ENCODE measurements around the gene LSAMP.
"Not testable (repeated sequence)": the region's sequence is repeated elsewhere in the genome, so short reads cannot be mapped to it uniquely, and the experiment has no call there.

The LSAMP gene

DNA sequence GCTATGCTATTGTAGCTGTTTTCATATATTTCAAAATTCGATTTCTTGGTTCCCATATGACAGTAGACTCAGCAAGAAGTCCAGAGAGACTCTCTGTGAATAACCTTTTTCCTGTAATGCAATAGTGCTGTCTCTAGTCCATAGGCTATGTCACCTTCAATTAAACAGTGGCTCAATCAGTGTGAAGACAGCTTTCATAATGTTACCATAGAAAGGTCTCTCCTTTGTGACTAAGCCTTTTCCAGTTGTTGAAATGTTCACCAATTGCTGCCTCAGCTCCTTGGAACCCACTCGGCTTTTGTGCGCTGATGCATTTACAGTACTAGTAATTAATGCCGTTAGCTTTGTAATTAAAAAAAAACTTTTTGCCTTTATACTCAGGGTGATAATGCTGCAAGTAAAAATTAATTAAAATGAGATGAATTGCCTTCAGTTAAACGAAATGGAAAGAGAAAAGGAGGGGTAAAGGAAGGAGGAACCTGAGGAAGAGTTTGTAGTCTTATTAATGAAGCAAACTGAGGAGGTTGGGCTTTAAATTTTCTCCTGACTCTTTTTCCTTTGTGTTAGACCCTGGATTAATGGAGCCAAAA is 214.8 kb downstream of the LSAMP start:
- DNase-seq = no peak

DNA sequence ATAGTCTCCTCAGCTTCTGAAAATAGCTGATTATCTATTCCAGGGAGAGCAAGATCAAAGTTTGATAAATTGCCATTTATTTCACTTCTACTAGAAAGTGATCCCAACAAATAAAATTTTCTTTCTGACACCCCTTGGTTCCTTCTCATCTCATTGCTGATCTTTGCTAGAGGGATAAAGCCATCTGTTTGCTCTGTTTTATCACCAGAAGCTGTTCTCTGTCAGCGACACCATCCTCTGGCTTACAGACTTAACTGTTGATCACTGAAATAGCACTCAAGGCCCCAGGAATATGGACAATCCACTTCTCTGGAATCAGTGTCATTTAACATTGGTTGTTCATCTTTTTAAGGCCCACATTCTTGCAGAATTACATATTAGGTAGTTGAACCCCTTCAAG is 219.0 kb downstream of the LSAMP start:
- no peak for DNase-seq

DNA sequence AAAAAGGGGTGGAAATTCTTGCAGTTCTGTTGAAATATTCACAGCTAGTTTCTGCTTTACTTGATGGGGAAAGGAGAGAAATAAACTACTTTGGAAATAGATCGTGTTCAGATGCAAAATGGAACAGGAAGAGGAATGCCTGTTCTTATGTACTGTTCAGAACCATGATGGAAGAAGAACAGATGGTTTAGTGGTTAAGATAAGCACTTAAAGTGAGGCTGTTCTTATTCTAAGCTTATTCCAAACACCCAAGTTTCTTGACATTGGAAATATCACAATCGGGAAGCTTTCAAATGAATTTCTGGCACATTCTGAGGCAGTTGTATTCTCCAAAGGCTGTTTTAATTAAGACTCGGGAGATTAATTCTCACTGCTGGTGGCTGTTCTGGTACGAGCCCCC is 228.5 kb downstream of the LSAMP start:
- no peak for DNase-seq

DNA sequence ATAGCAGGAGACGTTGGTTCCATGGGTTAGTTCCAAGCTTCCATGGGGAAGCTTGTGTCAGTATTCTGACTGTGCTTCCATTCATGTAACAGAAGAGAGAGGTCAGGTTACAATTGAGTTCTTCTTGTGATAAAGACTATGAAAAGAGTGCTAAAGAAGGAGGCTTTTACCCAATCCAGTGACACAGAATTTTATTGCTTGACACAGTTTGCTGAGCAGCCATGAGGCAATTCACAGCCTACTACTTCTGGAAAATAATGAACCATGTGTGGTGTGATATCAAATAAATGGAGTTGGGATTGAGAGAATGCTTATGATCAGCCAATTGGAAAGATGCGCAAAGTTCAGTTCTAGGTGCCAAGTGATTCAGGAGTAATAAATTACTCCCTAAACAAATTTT is 233.4 kb downstream of the LSAMP start:
- no peak for DNase-seq

DNA sequence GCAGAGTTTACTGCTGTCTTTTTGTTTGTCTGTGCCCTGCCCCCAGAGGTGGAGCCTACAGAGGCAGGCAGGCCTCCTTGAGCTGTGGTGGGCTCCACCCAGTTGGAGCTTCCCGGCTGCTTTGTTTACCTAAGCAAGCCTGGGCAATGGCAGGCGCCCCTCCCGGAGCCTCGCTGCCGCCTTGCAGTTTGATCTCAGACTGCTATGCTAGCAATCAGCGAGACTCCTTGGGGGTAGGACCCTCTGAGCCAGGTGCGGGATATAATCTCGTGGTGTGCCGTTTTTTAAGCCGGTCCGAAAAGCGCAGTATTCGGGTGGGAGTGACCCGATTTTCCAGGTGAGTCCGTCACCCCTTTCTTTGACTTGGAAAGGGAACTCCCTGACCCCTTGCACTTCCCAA is 236.5 kb downstream of the LSAMP start:
- not testable (repeated sequence) for DNase-seq

GRCh38 chr3:116200956-116201690 is 244.2 kb downstream of the LSAMP start:
- no peak for DNase-seq

GRCh38 chr3:116199063-116199462 is 246.2 kb downstream of the LSAMP start:
- no peak for DNase-seq

- DNase-seq = no peak
Measured at GRCh38 chr3:116198087-116198486, 247.2 kb downstream of the LSAMP start.

- DNase-seq = no peak
Measured at GRCh38 chr3:116192464-116192863, 252.8 kb downstream of the LSAMP start.

DNA sequence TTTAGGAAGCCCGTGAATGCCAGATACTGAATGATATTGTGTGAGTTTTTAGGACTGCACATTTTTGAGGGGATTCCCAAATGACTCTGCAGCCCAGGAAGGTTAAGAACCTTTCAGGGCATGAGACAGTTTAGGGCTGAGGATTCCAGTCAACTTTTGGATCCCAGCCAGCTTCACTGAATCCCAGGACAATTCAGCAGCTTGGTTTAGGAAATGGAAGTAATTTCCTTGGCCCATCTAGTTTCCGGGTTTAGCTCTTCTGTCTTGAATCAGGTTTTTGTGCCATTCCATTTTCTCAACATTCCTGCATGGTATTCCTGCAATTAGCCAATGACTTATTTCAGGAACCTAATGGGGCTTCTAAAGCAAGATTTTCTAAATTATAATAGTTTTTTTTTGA is 253.9 kb downstream of the LSAMP start:
- no peak for DNase-seq

- DNase-seq = no peak
Measured at GRCh38 chr3:116190095-116190494, 255.2 kb downstream of the LSAMP start.

DNA sequence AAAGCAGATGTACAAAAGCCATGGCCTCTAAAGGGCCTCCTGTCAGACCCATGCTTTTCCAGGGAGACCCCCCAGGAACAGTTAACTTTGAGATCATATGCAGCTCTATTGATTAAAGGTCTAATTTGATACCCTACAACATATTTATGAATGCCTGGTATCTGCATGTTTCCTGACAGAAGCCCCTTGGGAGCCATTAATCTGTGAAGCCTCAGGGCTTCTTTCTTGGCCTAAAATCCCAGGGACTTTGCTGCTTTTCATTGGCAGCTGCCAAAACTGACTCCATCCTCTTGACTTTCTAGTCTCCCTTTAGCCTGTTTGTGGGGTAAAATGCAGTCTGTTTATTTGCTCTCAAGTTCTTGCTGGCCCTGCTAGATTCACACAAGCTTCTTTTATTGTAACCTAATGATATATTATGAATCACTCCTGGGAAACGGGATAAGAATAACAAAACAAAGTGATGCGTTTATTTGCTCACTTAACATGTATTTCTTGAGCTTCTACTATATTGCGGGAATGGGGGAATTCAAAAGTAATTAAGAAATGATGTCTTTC is 257.0 kb downstream of the LSAMP start:
- DNase-seq = no peak

- no peak for DNase-seq
Measured at GRCh38 chr3:116186049-116186448, 259.2 kb downstream of the LSAMP start.

DNA sequence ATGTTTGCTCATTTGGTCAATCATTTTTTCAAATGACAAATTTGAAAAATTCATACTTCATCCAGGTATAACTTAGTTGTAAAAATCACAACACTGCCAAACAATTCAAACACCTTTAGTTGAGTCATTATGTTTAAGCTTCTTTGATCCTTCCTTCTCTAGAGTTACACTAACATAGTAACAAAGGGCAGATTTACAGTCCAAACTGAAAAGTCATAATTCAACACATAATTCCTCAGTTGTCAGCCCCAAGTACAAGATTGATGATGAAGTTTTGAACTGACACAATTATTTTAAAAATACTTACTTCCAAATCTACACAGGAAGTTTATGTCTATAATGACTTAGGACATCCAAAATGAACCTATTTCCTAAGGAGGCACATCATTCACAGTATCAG is 264.1 kb downstream of the LSAMP start:
- DNase-seq = no peak

DNA sequence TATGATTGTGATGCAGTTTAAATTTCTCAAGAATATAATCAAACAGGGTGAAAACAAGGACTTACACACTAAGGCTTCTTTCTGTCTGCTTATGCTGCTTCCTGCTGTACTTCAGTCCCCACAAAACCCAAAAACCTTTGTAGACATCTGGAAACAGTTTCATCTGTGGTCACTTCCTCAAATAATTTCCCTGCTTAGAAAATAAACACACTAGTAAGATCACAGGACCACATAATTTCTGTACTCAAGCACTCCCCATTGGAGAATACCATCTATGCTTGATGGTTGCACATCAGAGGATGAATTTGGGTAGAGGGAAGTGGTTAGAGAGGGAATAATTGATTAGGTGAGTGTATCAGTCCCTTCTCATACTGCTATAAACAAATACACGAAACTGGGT is 266.2 kb downstream of the LSAMP start:
- DNase-seq = no peak

- no peak for DNase-seq
Measured at GRCh38 chr3:116176974-116177555, 268.2 kb downstream of the LSAMP start.

- no peak for DNase-seq
Measured at GRCh38 chr3:116166121-116166520, 279.2 kb downstream of the LSAMP start.

DNA sequence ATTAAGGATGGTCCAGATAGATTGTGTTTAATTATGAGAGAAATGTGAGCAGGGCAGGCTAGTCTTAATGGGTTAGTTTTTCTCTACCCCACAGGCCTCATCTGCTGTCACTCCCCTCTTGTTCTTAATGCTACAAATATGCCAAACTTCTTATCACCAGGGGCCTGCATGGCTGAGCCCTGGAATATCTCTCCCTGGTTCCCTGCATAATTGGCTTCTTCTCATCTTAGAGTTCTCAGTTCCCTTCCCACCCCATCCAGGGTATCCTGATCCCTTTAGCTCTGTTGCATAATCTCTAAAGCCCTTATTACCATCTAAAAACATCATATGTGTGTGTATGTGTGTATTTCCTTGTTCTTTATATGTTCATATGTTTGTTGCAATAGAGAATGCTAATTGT is 279.6 kb downstream of the LSAMP start:
- no peak for DNase-seq

DNA sequence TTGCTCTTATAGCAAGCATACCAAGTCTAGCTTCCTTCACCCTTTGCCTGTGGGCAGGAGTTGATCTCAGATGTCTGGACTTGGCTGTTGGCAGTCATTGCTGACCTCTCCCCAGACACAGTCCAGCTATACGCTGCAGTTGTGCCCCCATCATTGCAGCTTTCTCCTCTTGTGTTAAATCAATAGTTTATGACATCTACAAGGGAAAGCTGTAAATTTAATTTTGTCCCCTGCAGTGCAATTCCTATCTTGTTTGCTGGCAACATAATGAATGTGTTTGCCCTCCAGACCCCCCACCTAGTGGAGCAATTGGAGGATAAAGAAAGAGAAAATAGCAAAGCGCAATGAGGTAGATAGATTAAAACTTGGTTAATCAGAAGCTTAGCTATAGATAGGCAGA is 280.2 kb downstream of the LSAMP start:
- DNase-seq = no peak

- DNase-seq = no peak
Measured at GRCh38 chr3:116164039-116164438, 281.2 kb downstream of the LSAMP start.

DNA sequence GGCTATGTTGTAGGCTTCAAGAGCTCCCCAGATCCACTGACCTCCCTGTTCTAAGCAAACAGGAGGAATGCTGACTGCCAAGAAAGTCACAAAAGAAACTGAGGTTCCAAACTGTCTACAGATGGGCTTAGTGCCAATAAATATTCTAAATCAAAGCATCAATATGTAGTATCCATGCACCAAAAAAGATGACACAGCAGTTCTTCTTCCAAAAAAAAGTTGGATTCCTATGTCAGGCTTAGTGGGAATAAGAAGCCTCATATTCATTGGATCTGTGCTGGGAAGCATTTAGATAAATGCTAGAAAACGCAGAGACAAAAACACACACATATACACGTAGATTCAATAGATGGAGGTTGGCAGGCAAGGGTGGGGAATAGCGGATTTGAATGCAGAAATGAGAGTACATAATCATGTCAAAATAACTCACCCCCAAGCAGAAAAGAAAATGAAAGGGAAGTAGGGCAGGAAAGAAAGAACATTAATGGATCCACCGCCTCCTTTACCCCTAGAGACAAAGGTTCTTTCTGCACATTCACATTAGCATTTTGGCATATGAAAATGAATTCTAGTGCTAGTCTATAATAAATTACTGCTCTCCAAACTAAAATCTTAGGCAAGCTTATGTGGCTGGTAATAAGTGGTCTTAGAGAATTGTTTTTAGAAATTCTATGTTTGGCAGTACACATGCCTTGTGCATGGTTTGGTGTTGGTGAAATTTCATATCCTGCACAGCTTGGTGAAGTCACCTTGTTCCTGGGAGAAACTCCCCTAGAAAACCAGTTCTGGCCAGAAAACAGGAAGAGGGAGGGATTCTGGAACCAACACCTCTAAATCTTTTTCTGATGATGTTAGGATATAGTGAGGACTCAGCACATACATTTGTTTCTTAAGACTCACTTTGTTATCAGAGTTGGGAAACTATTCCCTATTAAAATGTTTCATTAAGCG is 283.4 kb downstream of the LSAMP start:
- no peak for DNase-seq

DNA sequence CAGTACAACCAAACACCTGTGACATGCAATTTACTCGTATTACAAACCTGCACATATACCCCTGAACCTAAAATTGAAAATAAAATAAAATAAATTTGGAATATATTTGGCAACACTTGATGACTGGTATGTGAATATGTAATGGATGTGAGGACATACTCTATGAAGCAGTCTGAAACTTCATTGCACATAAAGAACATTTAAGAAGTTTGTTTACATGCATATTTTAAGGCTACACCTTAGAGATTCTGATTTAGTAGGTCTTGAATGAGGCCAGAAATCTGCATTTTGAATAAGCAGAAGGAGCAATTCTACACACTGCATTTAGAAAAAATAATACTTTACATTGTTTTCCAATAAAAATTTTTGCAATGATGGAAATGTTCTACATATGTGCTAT is 284.7 kb downstream of the LSAMP start:
- no peak for DNase-seq

GRCh38 chr3:116155841-116156240 is 289.4 kb downstream of the LSAMP start:
- DNase-seq = no peak

Data from CD4-positive, alpha-beta T cell treated with Interleukin-17A for 1 hour (primary cell).